GM23338 (cell line): Measurements from ENCODE around the gene MYMX. TPM values are rescaled to one million over a fixed set of nuclear protein-coding genes. Genes with fewer than 3 reads are reported as not detected.

Experiments used
- ATAC-seq: fragments of 200-7000 bp; cut with Tn5 transposase; 3 replicates; pipeline ENCODE4 v1.9.1; 2020
- DNase-seq: peaks from one replicate; pipeline ENCODE4 v3.0.0-alpha.2; 2015; ENCODE audit warnings: low spot score
- H2AFZ ChIP-seq: fragments of 200-600 bp; sonication (generic); 2 replicates; pipeline ENCODE4 v1.8.0; 2016; ENCODE audit warnings: antibody characterized with exemption, mild to moderate bottlenecking, moderate library complexity
- H3F3A ChIP-seq: fragments of 200-600 bp; sonication (generic); replicated peaks from 2 replicates; pipeline ENCODE4 v1.8.0; 2017; ENCODE audit warnings: antibody characterized with exemption, mixed run types, low read depth
- H3K27ac ChIP-seq: fragments of 200-600 bp; sonication (generic); 2 replicates; pipeline ENCODE4 v1.6.1; 2016; ENCODE audit warnings: low read depth
- H3K27me3 ChIP-seq: fragments of 200-600 bp; sonication (generic); 2 replicates; pipeline ENCODE4 v1.8.0; 2016; ENCODE audit warnings: mild to moderate bottlenecking, mixed run types, moderate library complexity; ENCODE audit not compliant: insufficient read depth
- H3K36me3 ChIP-seq: fragments of 200-600 bp; sonication (generic); 2 replicates; pipeline ENCODE4 v1.8.0; 2016; ENCODE audit warnings: mild to moderate bottlenecking; ENCODE audit not compliant: insufficient read depth
- H3K4me1 ChIP-seq: fragments of 200-600 bp; sonication (generic); 2 replicates; pipeline ENCODE4 v1.8.0; 2016; ENCODE audit warnings: mild to moderate bottlenecking, moderate library complexity; ENCODE audit not compliant: insufficient read depth
- H3K4me2 ChIP-seq: fragments of 200-600 bp; sonication (generic); 2 replicates; pipeline ENCODE4 v1.7.1; 2017; ENCODE audit warnings: mixed run types
- H3K4me3 ChIP-seq: fragments of 200-600 bp; sonication (generic); 2 replicates; pipeline ENCODE4 v1.6.1; 2016; ENCODE audit warnings: mixed run types
- H3K79me2 ChIP-seq: fragments of 200-600 bp; sonication (generic); replicated peaks from 2 replicates; pipeline ENCODE4 v1.8.0; 2017; ENCODE audit warnings: mild to moderate bottlenecking; ENCODE audit not compliant: insufficient read depth
- H3K9me2 ChIP-seq: fragments of 200-600 bp; sonication (generic); 2 replicates; pipeline ENCODE4 v1.8.0; 2017; ENCODE audit not compliant: insufficient read depth
- H4K20me1 ChIP-seq: fragments of 200-600 bp; sonication (generic); replicated peaks from 2 replicates; pipeline ENCODE4 v1.8.0; 2017; ENCODE audit warnings: mild to moderate bottlenecking; ENCODE audit not compliant: insufficient read depth
- H3K27ac Mint-ChIP-seq: 2 replicates; pipeline ENCODE4 v1.8.0; 2020; ENCODE audit warnings: inconsistent platforms, mild to moderate bottlenecking, moderate library complexity, mixed read lengths
- H3K27me3 Mint-ChIP-seq: 3 replicates; pipeline ENCODE4 v1.8.0; 2022; ENCODE audit warnings: low read depth, mild to moderate bottlenecking, moderate library complexity, mixed read lengths, inconsistent platforms; ENCODE audit not compliant: insufficient read depth, poor library complexity
- H3K36me3 Mint-ChIP-seq: 3 replicates; pipeline ENCODE4 v1.8.0; 2021; ENCODE audit warnings: low read depth, mild to moderate bottlenecking, inconsistent platforms, moderate library complexity, mixed read lengths
- H3K4me1 Mint-ChIP-seq: 3 replicates; pipeline ENCODE4 v1.8.0; 2020; ENCODE audit warnings: mild to moderate bottlenecking, inconsistent platforms, mixed read lengths
- H3K4me3 Mint-ChIP-seq: 3 replicates; pipeline ENCODE4 v1.8.0; 2021; ENCODE audit warnings: moderate library complexity, mild to moderate bottlenecking, inconsistent platforms, mixed read lengths
- H3K9me3 Mint-ChIP-seq: 3 replicates; pipeline ENCODE4 v1.8.0; 2020; ENCODE audit warnings: moderate library complexity, mild to moderate bottlenecking, inconsistent platforms, mixed read lengths
- CREB1 ChIP-seq: fragments of 250-450 bp; sonication (Bioruptor Pico); IDR thresholded peaks from 2 replicates; pipeline ENCODE4 v1.5.0; 2020; ENCODE audit warnings: low read depth, mild to moderate bottlenecking, moderate library complexity
- POLR2AphosphoS5 ChIP-seq: IDR thresholded peaks from 2 replicates; pipeline ENCODE4 v1.6.1; 2016; ENCODE audit warnings: antibody characterized with exemption, low read depth
- REST ChIP-seq: IDR thresholded peaks from one replicate; pipeline ENCODE4 v1.6.1; 2018; ENCODE audit warnings: antibody characterized with exemption; ENCODE audit not compliant: unreplicated experiment
- ZNF114 ChIP-seq: fragments of 250-450 bp; sonication (Bioruptor Pico); IDR thresholded peaks from 2 replicates; pipeline ENCODE4 v1.5.0; 2020; ENCODE audit warnings: mild to moderate bottlenecking, moderate library complexity
- ZNF462 ChIP-seq: fragments of 250-450 bp; sonication (Bioruptor Pico); IDR thresholded peaks from 2 replicates; pipeline ENCODE4 v1.5.0; 2020; ENCODE audit warnings: mild to moderate bottlenecking, moderate library complexity
- polyA plus RNA-seq: library from polyadenylated mRNA; unstranded; fragments of >200 nt; fragmentation: Nextera tagmentation; extraction: Ambion mirVana; gene quantifications from 2 replicates; pipeline ENCODE4 v1.2.1, GENCODE V29; 2016
- total RNA-seq: library from RNA; depleted of rRNA; stranded (reverse); fragments of >200 nt; shearing (Covaris generic); gene quantifications from 2 replicates; pipeline ENCODE4 v1.2.3, GENCODE V29; 2014

MYMX gene
- total and polyA plus RNA-seq, 2 experiments from 2014 or later, result 2.8 to 7.1 TPM

- ATAC-seq (no peak), DNase-seq (no peak)
- Histone ChIP-seq H3K36me3 (no peaks in the 10 kb centered on the region), H3K79me2 (peaks cover 9% of the 10 kb centered on the region; the same call in 1 of the 2 replicates), H3K27me3 (peaks cover 19% of the 10 kb centered on the region), H3K27ac (no peak overlapping the region), H3K9me2 (no peaks in the 10 kb centered on the region), H3K4me1 (peaks cover 31% of the 10 kb centered on the region), H2AFZ (no peak overlapping the region), H3K4me3 (peak overlapping the region; percentile 88), H3F3A (0 out of 2 replicates have a peak, but pooled peaks cover 17% of the 10 kb centered on the region), H4K20me1 (peaks cover 6% of the 10 kb centered on the region; the same call in 1 of the 2 replicates), H3K4me2 (no peak overlapping the region; the same call in 1 of the 2 replicates)
- H3K4me1 Mint-ChIP-seq, result peaks cover 53% of the 10 kb centered on the region
- H3K4me3 Mint-ChIP-seq, result peak overlapping the region; percentile 86
- H3K9me3 Mint-ChIP-seq, result no peaks in the 10 kb centered on the region
- no peak overlapping the region for H3K27ac Mint-ChIP-seq
- H3K36me3 Mint-ChIP-seq, result peaks cover 5% of the 10 kb centered on the region
- peaks cover 42% of the 10 kb centered on the region for H3K27me3 Mint-ChIP-seq
- no peak for TF ChIP-seq ZNF114 (CRISPR knock-in tag)
- TF ChIP-seq REST, result no peak
- TF ChIP-seq POLR2AphosphoS5, result 0 out of 2 replicates have a peak, but pooled peaks have one; percentile 7
- TF ChIP-seq CREB1, result no peak
- no peak for TF ChIP-seq ZNF462
These were observed 49.1 kb downstream of the MYMX start for GRCh38 chr6:44265722-44266233.
